Glutamatergic neuron (in vitro differentiated cells): ENCODE results near the gene KLHL12. TPM values are rescaled to one million over a fixed set of nuclear protein-coding genes. Genes with fewer than 3 reads are reported as not detected.

Experiments used
- DNase-seq: peaks from one replicate; pipeline ENCODE4 v3.0.0; 2022
- H3K27ac Mint-ChIP-seq: one replicate; pipeline ENCODE4 v1.8.0; 2020; ENCODE audit warnings: mild to moderate bottlenecking, mixed read lengths, inconsistent platforms; ENCODE audit not compliant: unreplicated experiment
- H3K27me3 Mint-ChIP-seq: one replicate; pipeline ENCODE4 v1.8.0; 2020; ENCODE audit warnings: mild to moderate bottlenecking, moderate library complexity, mixed read lengths, inconsistent platforms; ENCODE audit not compliant: unreplicated experiment
- H3K36me3 Mint-ChIP-seq: one replicate; pipeline ENCODE4 v1.8.0; 2020; ENCODE audit warnings: mild to moderate bottlenecking, mixed read lengths, inconsistent platforms; ENCODE audit not compliant: unreplicated experiment
- H3K4me1 Mint-ChIP-seq: one replicate; pipeline ENCODE4 v1.8.0; 2020; ENCODE audit warnings: mild to moderate bottlenecking, low read depth, mixed read lengths, inconsistent platforms; ENCODE audit not compliant: unreplicated experiment
- H3K4me3 Mint-ChIP-seq: one replicate; pipeline ENCODE4 v1.8.0; 2020; ENCODE audit warnings: mild to moderate bottlenecking, mixed read lengths, inconsistent platforms; ENCODE audit not compliant: unreplicated experiment
- H3K9me3 Mint-ChIP-seq: one replicate; pipeline ENCODE4 v1.8.0; 2020; ENCODE audit warnings: mild to moderate bottlenecking, moderate library complexity, mixed read lengths, inconsistent platforms; ENCODE audit not compliant: unreplicated experiment
- total RNA-seq: library from RNA; stranded (reverse); fragmentation: NEBNext Ultra II Directional; extraction: Animal tissue kit (Norgen Biotek cat#: 25700); gene quantifications from one replicate; pipeline ENCODE4 v1.2.1, GENCODE V29; 2021; ENCODE audit not compliant: unreplicated experiment
- TF ChIP-seq, protein P1 (sequence below): fragments of 200-600 bp; sonication (generic); IDR thresholded peaks from one replicate; pipeline ENCODE4 v1.5.0; 2021; ENCODE audit not compliant: partially characterized antibody, unreplicated experiment

The KLHL12 gene
- total RNA-seq, 1 donor from 2014 or later, result 30.9 TPM

DNA sequence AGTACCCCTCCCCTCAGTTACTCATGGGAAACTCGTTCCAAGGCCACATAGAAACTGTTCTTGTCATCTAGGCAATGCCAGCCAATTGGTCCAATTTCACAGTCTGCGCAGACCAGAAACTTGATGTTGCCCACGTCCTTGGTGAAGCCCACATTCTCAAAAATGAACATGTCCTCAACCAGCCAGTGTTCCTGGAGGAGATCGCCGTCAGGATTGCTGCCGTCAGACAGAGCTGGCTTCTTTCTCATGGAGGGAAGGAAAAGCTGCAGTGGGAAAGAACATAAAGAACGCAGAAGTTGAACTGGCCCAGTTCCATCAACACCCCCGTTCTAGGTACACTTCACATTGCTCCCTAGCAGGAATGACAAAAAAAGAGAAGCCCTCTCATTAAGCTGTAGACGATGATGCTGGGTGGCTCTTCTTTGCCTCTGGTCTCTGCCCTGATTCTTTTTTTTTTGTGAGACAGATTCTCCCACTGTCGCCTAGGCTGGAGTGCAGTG is 46.0 kb downstream of the KLHL12 start:
- TF ChIP-seq, protein P1, sequence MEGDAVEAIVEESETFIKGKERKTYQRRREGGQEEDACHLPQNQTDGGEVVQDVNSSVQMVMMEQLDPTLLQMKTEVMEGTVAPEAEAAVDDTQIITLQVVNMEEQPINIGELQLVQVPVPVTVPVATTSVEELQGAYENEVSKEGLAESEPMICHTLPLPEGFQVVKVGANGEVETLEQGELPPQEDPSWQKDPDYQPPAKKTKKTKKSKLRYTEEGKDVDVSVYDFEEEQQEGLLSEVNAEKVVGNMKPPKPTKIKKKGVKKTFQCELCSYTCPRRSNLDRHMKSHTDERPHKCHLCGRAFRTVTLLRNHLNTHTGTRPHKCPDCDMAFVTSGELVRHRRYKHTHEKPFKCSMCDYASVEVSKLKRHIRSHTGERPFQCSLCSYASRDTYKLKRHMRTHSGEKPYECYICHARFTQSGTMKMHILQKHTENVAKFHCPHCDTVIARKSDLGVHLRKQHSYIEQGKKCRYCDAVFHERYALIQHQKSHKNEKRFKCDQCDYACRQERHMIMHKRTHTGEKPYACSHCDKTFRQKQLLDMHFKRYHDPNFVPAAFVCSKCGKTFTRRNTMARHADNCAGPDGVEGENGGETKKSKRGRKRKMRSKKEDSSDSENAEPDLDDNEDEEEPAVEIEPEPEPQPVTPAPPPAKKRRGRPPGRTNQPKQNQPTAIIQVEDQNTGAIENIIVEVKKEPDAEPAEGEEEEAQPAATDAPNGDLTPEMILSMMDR, result no peak
- no peak for DNase-seq
- no peak overlapping the region for H3K27ac Mint-ChIP-seq
- no peaks in the 10 kb centered on the region for H3K36me3 Mint-ChIP-seq
- no peaks in the 10 kb centered on the region for H3K27me3 Mint-ChIP-seq
- H3K4me3 Mint-ChIP-seq, result no peak overlapping the region
- peaks cover 1% of the 10 kb centered on the region for H3K9me3 Mint-ChIP-seq
- H3K4me1 Mint-ChIP-seq, result no peaks in the 10 kb centered on the region

DNA sequence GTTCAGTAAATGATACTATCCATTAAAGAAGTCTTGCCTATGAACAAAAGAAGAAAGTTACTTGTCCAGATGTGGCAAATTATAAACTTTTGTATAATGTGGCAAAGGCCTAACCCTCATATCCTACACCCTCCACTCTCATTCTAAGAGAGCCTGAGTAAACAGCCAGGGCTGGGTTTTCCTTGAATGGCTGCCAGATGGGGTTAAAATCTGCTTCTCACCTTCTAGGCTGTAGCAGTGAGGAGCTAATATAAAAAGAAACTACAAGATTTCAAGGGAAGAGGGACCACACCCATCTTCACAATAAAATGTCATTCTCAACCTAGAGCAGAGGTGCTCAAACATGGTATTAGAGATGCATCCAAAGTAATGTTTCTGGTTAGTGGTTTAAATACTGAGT is 47.0 kb downstream of the KLHL12 start:
- Mint-ChIP-seq H3K27ac (no peak overlapping the region), H3K4me3 (no peak overlapping the region), H3K4me1 (no peaks in the 10 kb centered on the region), H3K27me3 (no peaks in the 10 kb centered on the region), H3K9me3 (peaks cover 1% of the 10 kb centered on the region), H3K36me3 (no peaks in the 10 kb centered on the region)
- DNase-seq, result no peak
- TF ChIP-seq, protein P1, result no peak

DNA sequence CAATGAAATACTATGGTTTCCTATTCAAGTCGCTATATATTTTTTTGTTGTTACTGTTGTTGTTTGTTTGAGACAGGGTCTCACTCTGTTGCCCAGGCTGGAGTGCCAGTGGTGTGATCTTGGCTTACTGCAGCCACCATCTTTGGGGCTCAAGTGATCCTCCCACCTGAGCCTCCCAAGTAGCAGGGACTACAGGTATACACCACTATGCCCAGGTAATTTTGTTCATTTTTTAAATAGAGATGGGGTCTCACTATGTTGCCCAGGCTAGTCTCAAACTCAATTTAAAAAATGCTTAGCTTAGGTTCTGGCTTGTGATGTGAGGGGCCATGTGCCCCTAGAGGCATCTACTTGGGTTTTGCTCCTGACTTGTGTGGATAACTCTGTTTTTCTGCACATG is 47.9 kb downstream of the KLHL12 start:
- Mint-ChIP-seq H3K27ac (no peak overlapping the region), H3K4me1 (no peaks in the 10 kb centered on the region), H3K9me3 (peaks cover 1% of the 10 kb centered on the region), H3K36me3 (no peaks in the 10 kb centered on the region), H3K27me3 (no peaks in the 10 kb centered on the region), H3K4me3 (no peak overlapping the region)
- TF ChIP-seq, protein P1, result no peak
- DNase-seq, result no peak

DNA sequence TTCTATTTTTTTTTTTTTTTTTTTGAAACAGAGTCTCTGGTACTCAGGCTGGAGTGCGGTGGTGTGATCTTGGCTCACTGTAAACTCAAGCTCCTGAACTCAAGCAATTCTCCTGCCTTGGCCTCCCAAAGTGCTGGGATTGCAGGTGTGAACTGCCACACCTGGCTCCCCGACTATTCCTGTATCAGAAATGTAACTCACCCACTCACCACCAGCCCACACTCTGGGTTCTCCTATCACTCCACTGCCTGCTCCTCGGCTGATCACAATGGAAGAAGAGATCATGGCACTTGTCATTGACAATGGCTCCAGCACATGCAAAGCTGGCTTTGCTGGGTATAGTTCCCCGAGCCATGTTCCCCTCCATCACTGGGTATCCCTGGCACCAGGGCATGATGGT is 54.0 kb downstream of the KLHL12 start:
- H3K4me1 Mint-ChIP-seq, result no peaks in the 10 kb centered on the region
- no peak overlapping the region for H3K27ac Mint-ChIP-seq
- no peak for DNase-seq
- H3K4me3 Mint-ChIP-seq, result no peak overlapping the region
- no peaks in the 10 kb centered on the region for H3K27me3 Mint-ChIP-seq
- no peaks in the 10 kb centered on the region for H3K36me3 Mint-ChIP-seq
- H3K9me3 Mint-ChIP-seq, result peaks cover 1% of the 10 kb centered on the region
- TF ChIP-seq, protein P1, result no peak

DNA sequence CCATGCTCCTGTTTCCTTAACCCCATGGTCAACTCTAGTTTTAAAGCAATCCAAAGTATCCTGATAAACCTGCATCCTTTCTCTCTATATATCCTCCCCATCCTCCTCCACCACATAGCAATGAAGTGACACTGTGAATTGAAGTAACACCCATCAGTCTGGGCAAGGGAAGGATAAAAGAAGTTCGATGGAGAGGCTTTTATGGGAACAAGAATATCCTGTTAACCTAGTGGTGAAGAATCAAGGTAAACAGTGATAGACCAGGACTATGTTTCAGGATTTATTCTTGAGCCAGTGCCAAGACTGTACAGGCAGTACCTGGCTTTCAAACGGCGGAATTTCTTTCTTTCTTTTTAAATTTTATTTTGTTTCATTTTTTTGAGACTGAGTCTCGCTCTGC is 55.7 kb downstream of the KLHL12 start:
- no peaks in the 10 kb centered on the region for H3K27me3 Mint-ChIP-seq
- H3K36me3 Mint-ChIP-seq, result no peaks in the 10 kb centered on the region
- no peak for DNase-seq
- no peak overlapping the region for H3K27ac Mint-ChIP-seq
- H3K4me1 Mint-ChIP-seq, result no peaks in the 10 kb centered on the region
- peaks cover 1% of the 10 kb centered on the region for H3K9me3 Mint-ChIP-seq
- TF ChIP-seq, protein P1, result no peak
- H3K4me3 Mint-ChIP-seq, result no peak overlapping the region
